MCF 10A (cell line): ENCODE data around the gene PIP4K2B. TPM values are rescaled to one million over a fixed set of nuclear protein-coding genes. Genes with fewer than 3 reads are reported as not detected.
A peak's percentile ranks its signal among the peaks of the same experiment; 100 is the strongest.

ENCODE experiments used
- BruUV-seq: library from RNA; stranded (reverse); fragments of 400-500 nt; replicated peaks from 2 replicates; lab custom pipeline; 2021; lab: Mats Ljungman, UMichigan
- CTCF ChIA-PET: fragments of 300-600 bp; sonication (Branson Sonifier 250); formaldehyde crosslinking; extraction: SDS; loops from one replicate; lab custom pipeline; 2021; ENCODE audit warnings: antibody characterized with exemption, inconsistent platforms; lab: Yijun Ruan, JAX
- POLR2A ChIA-PET: fragments of 300-600, 350-650 bp; sonication (Branson Sonifier 250); formaldehyde crosslinking; extraction: SDS; loops from one replicate; lab custom pipeline; 2020; ENCODE audit warnings: antibody characterized with exemption, inconsistent platforms; lab: Yijun Ruan, JAX
- DNase-seq: peaks from one replicate; pipeline ENCODE4 v3.0.0-alpha.2; 2018; ENCODE audit not compliant: unreplicated experiment
- H3K27ac Mint-ChIP-seq: one replicate; pipeline ENCODE4 v1.8.0; 2022; ENCODE audit warnings: mild to moderate bottlenecking, low read depth, mixed read lengths; ENCODE audit not compliant: unreplicated experiment
- H3K27me3 Mint-ChIP-seq: one replicate; pipeline ENCODE4 v1.8.0; 2022; ENCODE audit warnings: mixed read lengths; ENCODE audit not compliant: insufficient read depth, unreplicated experiment
- H3K36me3 Mint-ChIP-seq: one replicate; pipeline ENCODE4 v1.8.0; 2022; ENCODE audit warnings: mild to moderate bottlenecking, moderate library complexity, mixed read lengths; ENCODE audit not compliant: insufficient read depth, unreplicated experiment
- H3K4me1 Mint-ChIP-seq: one replicate; pipeline ENCODE4 v1.8.0; 2022; ENCODE audit warnings: mixed read lengths; ENCODE audit not compliant: insufficient read depth, unreplicated experiment
- H3K4me3 Mint-ChIP-seq: one replicate; pipeline ENCODE4 v1.8.0; 2022; ENCODE audit warnings: mild to moderate bottlenecking, moderate library complexity, mixed read lengths; ENCODE audit not compliant: unreplicated experiment
- H3K9me3 Mint-ChIP-seq: one replicate; pipeline ENCODE4 v1.8.0; 2022; ENCODE audit warnings: mixed read lengths; ENCODE audit not compliant: unreplicated experiment
- intact Hi-C: fragments of 100-400 bp; cut with micrococcal nuclease; formaldehyde crosslinking; loops from 2 replicates; pipeline ENCODE4 v1.14.1; 2022
- total RNA-seq: library from RNA; stranded (reverse); gene quantifications from 2 replicates; pipeline ENCODE4 v1.2.3, GENCODE V29; 2022
- TF ChIP-seq, protein P1 (sequence below): fragments of 200-600 bp; IDR thresholded peaks from one replicate; pipeline ENCODE4 v1.8.0; 2022; ENCODE audit warnings: antibody characterized with exemption, mild to moderate bottlenecking; ENCODE audit not compliant: unreplicated experiment

Gene PIP4K2B
- total RNA-seq, 1 experiment from 2014 or later: 27.4 TPM

DNA sequence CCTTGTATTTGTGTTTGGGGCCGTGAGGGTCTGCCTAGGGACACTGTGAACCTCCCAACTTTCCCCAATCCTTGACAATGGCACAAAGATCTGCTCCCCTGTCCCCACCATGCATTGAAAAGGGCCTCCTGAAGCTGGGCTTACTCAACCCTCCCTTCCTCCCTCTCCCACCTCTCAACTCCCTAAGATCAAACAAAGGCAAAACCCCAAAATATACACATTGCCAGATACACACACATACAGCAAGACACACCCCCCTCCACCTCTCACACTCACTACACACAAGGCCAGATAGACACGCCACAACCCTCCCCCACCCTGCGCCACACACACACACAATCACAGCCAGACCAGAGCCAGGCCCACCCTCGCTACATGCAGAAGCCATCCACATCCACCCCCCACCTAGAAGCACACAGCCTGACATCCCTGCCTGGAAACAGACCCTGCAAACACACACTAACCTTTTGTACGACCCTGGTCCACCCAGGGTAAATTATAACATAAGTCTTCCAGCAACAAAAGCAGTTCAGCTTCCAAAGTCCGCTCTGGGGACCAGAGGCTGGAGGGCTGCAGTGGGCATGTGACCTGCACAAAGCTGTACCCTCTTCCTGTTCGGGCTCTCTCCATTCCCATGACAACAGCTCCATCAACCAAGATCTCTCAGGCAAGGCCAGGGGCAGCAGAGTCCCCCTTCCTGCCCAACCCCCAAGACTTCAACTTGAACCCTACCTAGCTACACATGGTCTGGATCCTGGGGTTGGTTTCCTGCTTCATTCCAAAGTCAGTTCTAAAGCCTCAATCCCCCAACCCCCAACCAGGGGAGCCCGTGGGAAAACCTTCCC is 53.1 kb downstream of the PIP4K2B start:
- H3K4me3 Mint-ChIP-seq: peak overlapping the region; percentile 96
- POLR2A ChIA-PET: interaction anchor here (0.7 to 2.5 kb wide), 4 partner anchors 10 to 716 kb away, joined by 3 to 11 read pairs (median 8); partner anchors contain the start of genes CISD3 and MLLT6
- intact Hi-C loops: no loop called here
- no TSS peak for BruUV-seq
- peaks cover 22% of the 10 kb centered on the region for H3K36me3 Mint-ChIP-seq
- no peaks in the 10 kb centered on the region for H3K9me3 Mint-ChIP-seq
- TF ChIP-seq, protein P1, sequence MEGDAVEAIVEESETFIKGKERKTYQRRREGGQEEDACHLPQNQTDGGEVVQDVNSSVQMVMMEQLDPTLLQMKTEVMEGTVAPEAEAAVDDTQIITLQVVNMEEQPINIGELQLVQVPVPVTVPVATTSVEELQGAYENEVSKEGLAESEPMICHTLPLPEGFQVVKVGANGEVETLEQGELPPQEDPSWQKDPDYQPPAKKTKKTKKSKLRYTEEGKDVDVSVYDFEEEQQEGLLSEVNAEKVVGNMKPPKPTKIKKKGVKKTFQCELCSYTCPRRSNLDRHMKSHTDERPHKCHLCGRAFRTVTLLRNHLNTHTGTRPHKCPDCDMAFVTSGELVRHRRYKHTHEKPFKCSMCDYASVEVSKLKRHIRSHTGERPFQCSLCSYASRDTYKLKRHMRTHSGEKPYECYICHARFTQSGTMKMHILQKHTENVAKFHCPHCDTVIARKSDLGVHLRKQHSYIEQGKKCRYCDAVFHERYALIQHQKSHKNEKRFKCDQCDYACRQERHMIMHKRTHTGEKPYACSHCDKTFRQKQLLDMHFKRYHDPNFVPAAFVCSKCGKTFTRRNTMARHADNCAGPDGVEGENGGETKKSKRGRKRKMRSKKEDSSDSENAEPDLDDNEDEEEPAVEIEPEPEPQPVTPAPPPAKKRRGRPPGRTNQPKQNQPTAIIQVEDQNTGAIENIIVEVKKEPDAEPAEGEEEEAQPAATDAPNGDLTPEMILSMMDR: no peak
- no peaks in the 10 kb centered on the region for H3K27me3 Mint-ChIP-seq
- peak overlapping the region; percentile 20 for H3K27ac Mint-ChIP-seq
- CTCF ChIA-PET: interaction anchor here (1.0 to 5.4 kb wide), 3 partner anchors 9 to 15 kb away, joined by 3 to 45 read pairs (median 4); no protein-coding TSS in a partner anchor
- no peak for DNase-seq
- peaks cover 49% of the 10 kb centered on the region for H3K4me1 Mint-ChIP-seq

GRCh38 chr17:38745545-38745944 is 53.8 kb downstream of the PIP4K2B start:
- no TSS peak for BruUV-seq
- H3K4me1 Mint-ChIP-seq: peaks cover 42% of the 10 kb centered on the region

DNA sequence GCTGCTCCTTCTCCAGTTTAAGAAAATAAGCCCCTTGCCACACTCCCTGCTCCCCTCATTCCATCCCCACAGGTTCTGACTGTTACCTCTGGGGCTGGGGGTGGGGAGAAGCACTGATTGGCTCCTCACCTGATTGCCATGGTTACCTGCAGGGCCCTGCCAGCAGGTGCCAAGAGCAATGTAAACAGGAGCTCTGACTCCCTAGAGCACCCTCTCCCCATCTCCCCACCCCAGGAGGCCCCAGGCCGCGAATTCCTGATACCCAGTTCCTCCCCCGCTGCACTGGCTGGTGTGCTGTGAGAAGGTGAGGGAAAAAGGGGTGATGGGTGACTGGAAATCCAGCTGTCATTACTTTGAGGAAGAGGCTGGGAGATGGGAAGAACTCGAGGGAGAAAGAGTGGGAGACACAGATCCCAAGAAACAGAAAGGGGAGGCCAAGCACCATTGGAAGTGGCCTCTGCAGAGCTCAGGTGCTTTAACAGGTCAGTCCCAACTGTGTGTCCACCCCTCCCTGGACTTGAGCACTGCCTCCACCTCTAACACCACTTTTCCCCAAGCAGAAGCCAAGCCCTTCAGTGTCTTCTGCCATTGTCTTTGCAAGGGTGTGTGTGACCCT is 55.7 kb downstream of the PIP4K2B start:
- CTCF ChIA-PET: interaction anchor here (0.6 to 5.4 kb wide), 5 partner anchors 9 to 395 kb away, joined by 3 to 45 read pairs (median 4); partner anchors contain the start of gene CISD3
- Mint-ChIP-seq H3K4me1 (peaks cover 36% of the 10 kb centered on the region), H3K27ac (no peak overlapping the region), H3K4me3 (no peak overlapping the region), H3K9me3 (no peaks in the 10 kb centered on the region), H3K36me3 (peaks cover 29% of the 10 kb centered on the region), H3K27me3 (no peaks in the 10 kb centered on the region)
- BruUV-seq: no TSS peak
- no peak for DNase-seq
- TF ChIP-seq, protein P1: no peak
- intact Hi-C loops: no loop called here
- POLR2A ChIA-PET: interaction anchor here (0.6 to 1.7 kb wide), 4 partner anchors 8 to 177 kb away, joined by 3 read pairs; no protein-coding TSS in a partner anchor

More at GRCh38 chr17:38745545-38745944, 53.8 kb downstream of the PIP4K2B start:
- Mint-ChIP-seq H3K27me3 (no peaks in the 10 kb centered on the region), H3K27ac (no peak overlapping the region), H3K4me3 (no peak overlapping the region), H3K36me3 (peaks cover 18% of the 10 kb centered on the region), H3K9me3 (no peaks in the 10 kb centered on the region)
- no peak for DNase-seq
- ChIA-PET POLR2A (interaction anchor here (2.0 to 2.5 kb wide), 3 partner anchors 10 to 40 kb away, joined by 7 to 11 read pairs (median 10); partner anchors contain the start of genes CISD3 and MLLT6), CTCF (interaction anchor here (0.7 to 5.4 kb wide), 2 partner anchors 11 to 76 kb away, joined by 3 to 45 read pairs; no protein-coding TSS in a partner anchor)
- intact Hi-C loops: no loop called here
- TF ChIP-seq, protein P1: no peak
